MM.1S (cell line): ENCODE measurements around the gene ERG.

Source experiments
- DNase-seq: peaks from one replicate; pipeline ENCODE4 v3.0.0-alpha.2; 2015
- H2AFZ ChIP-seq: fragments of 300-600 bp; sonication (generic); 2 replicates; pipeline ENCODE4 v1.6.0; 2016; ENCODE audit warnings: antibody characterized with exemption, low read length
- H3F3A ChIP-seq: fragments of 300-600 bp; sonication (generic); 2 replicates; pipeline ENCODE4 v1.6.1; 2016; ENCODE audit warnings: mild to moderate bottlenecking, antibody characterized with exemption, low read length, moderate library complexity, mixed read lengths; ENCODE audit not compliant: insufficient read depth
- H3K27ac ChIP-seq: fragments of 300-600 bp; sonication (generic); 2 replicates; pipeline ENCODE4 v1.5.1; 2016; ENCODE audit warnings: mild to moderate bottlenecking, low read length
- H3K27me3 ChIP-seq: fragments of 300-600 bp; sonication (generic); replicated peaks from 2 replicates; pipeline ENCODE4 v1.6.0; 2016; ENCODE audit warnings: low read length; ENCODE audit not compliant: insufficient read depth
- H3K36me3 ChIP-seq: fragments of 300-600 bp; sonication (generic); replicated peaks from 2 replicates; pipeline ENCODE4 v1.6.1; 2016; ENCODE audit warnings: mild to moderate bottlenecking, low read length, mixed read lengths; ENCODE audit not compliant: insufficient read depth
- H3K4me1 ChIP-seq: fragments of 300-600 bp; sonication (generic); 2 replicates; pipeline ENCODE4 v1.6.1; 2016; ENCODE audit warnings: low read length, mixed read lengths
- H3K4me2 ChIP-seq: fragments of 300-600 bp; sonication (generic); 2 replicates; pipeline ENCODE4 v1.6.0; 2016; ENCODE audit warnings: low read depth, low read length
- H3K4me3 ChIP-seq: fragments of 300-600 bp; sonication (generic); 2 replicates; pipeline ENCODE4 v1.5.1; 2016; ENCODE audit warnings: low read length, mixed read lengths
- H3K79me2 ChIP-seq: fragments of 300-600 bp; sonication (generic); 2 replicates; pipeline ENCODE4 v1.6.1; 2016; ENCODE audit warnings: mixed run types, low read length, mixed read lengths
- H3K9ac ChIP-seq: fragments of 300-600 bp; sonication (generic); 2 replicates; pipeline ENCODE4 v1.6.1; 2016; ENCODE audit warnings: low read length, mixed read lengths
- H3K9me2 ChIP-seq: fragments of 300-600 bp; sonication (generic); replicated peaks from 2 replicates; pipeline ENCODE4 v1.6.1; 2016; ENCODE audit warnings: mild to moderate bottlenecking, low read length, mixed read lengths; ENCODE audit not compliant: insufficient read depth
- H3K9me3 ChIP-seq: fragments of 300-600 bp; sonication (generic); replicated peaks from 2 replicates; pipeline ENCODE4 v1.6.1; 2016; ENCODE audit warnings: mild to moderate bottlenecking, low read length, mixed read lengths; ENCODE audit not compliant: insufficient read depth
- H4K20me1 ChIP-seq: fragments of 300-600 bp; sonication (generic); 2 replicates; pipeline ENCODE4 v1.6.1; 2016; ENCODE audit warnings: mild to moderate bottlenecking, low read length, moderate library complexity, mixed read lengths; ENCODE audit not compliant: insufficient read depth
- CTCF ChIP-seq: fragments of 300-600 bp; sonication (generic); IDR thresholded peaks from 2 replicates; pipeline ENCODE4 v1.5.1; 2016; ENCODE audit warnings: antibody characterized with exemption, low read length, mixed read lengths
- EZH2 ChIP-seq: fragments of 300-600 bp; sonication (generic); optimal IDR thresholded peaks from 2 replicates; pipeline ENCODE3; 2017; ENCODE audit warnings: low read depth, mild to moderate bottlenecking, antibody characterized with exemption, low read length, mixed read lengths
- EZH2phosphoT487 ChIP-seq: fragments of 300-600 bp; sonication (generic); IDR thresholded peaks from 2 replicates; pipeline ENCODE4 v1.6.1; 2018; ENCODE audit warnings: antibody characterized with exemption, low read length

ERG gene

GRCh38 chr21:38402291-38402690 is 96.0 kb downstream of the ERG start:
- H3K79me2 ChIP-seq = no peaks in the 10 kb centered on the region
- H3K4me2 ChIP-seq = no peak overlapping the region
- no peaks in the 10 kb centered on the region for H3K9me3 ChIP-seq
- no peak overlapping the region for H3K4me3 ChIP-seq
- DNase-seq = no peak
- H3K27ac ChIP-seq = no peak overlapping the region
- no peaks in the 10 kb centered on the region for H3K9me2 ChIP-seq
- H3K4me1 ChIP-seq = no peaks in the 10 kb centered on the region
- no peak overlapping the region for H3K9ac ChIP-seq
- no peak overlapping the region for H2AFZ ChIP-seq
- no peak for TF ChIP-seq EZH2
- TF ChIP-seq CTCF = no peak
- TF ChIP-seq EZH2phosphoT487 = no peak
- H3K27me3 ChIP-seq = no peaks in the 10 kb centered on the region
- no peaks in the 10 kb centered on the region for H3F3A ChIP-seq
- H3K36me3 ChIP-seq = no peaks in the 10 kb centered on the region
- H4K20me1 ChIP-seq = no peaks in the 10 kb centered on the region

GRCh38 chr21:38401191-38401926 is 96.9 kb downstream of the ERG start:
- Histone ChIP-seq H3K36me3 (no peaks in the 10 kb centered on the region), H3K27ac (no peak overlapping the region), H3K9me2 (no peaks in the 10 kb centered on the region)

GRCh38 chr21:38400195-38400919 is 97.9 kb downstream of the ERG start:
- DNase-seq = no peak
- no peaks in the 10 kb centered on the region for H3K27me3 ChIP-seq
- no peaks in the 10 kb centered on the region for H3K9me2 ChIP-seq
- H3K4me2 ChIP-seq = no peak overlapping the region
- no peaks in the 10 kb centered on the region for H3K79me2 ChIP-seq
- H3F3A ChIP-seq = no peaks in the 10 kb centered on the region
- H3K9ac ChIP-seq = no peak overlapping the region
- no peak overlapping the region for H3K27ac ChIP-seq
- H2AFZ ChIP-seq = peak overlapping the region; percentile 10; the same call in 1 of the 2 replicates
- no peaks in the 10 kb centered on the region for H3K9me3 ChIP-seq
- TF ChIP-seq EZH2 (no peak), EZH2phosphoT487 (no peak), CTCF (no peak)
- no peaks in the 10 kb centered on the region for H4K20me1 ChIP-seq
- H3K4me3 ChIP-seq = no peak overlapping the region
- H3K36me3 ChIP-seq = no peaks in the 10 kb centered on the region
- no peaks in the 10 kb centered on the region for H3K4me1 ChIP-seq

More at GRCh38 chr21:38401191-38401926, 96.9 kb downstream of the ERG start:
- Histone ChIP-seq H3K27me3 (no peaks in the 10 kb centered on the region), H3K4me2 (no peak overlapping the region), H3K79me2 (no peaks in the 10 kb centered on the region), H3K9me3 (no peaks in the 10 kb centered on the region), H3K4me3 (no peak overlapping the region), H4K20me1 (no peaks in the 10 kb centered on the region), H3K9ac (no peak overlapping the region), H3K4me1 (no peaks in the 10 kb centered on the region), H2AFZ (no peak overlapping the region), H3F3A (no peaks in the 10 kb centered on the region)
- no peak for DNase-seq
- TF ChIP-seq EZH2phosphoT487 (no peak), EZH2 (no peak), CTCF (no peak)
